Upper lobe of right lung (tissue), 1 donor: ENCODE results near the gene PAPPA2. TPM values are rescaled to one million over a fixed set of nuclear protein-coding genes. Genes with fewer than 3 reads are reported as not detected.

Experiments
- ATAC-seq: fragments of 200-7000 bp; cut with Tn5 transposase; one replicate; pipeline ENCODE4 v1.9.1; 2020; ENCODE audit warnings: mild to moderate bottlenecking, moderate library complexity
- DNase-seq: peaks from one replicate; pipeline ENCODE4 v3.0.0-alpha.2; 2020
- H3K27ac ChIP-seq: fragments of 200-600 bp; one replicate; pipeline ENCODE4 v1.8.0; 2022
- H3K27me3 ChIP-seq: fragments of 200-600 bp; one replicate; pipeline ENCODE4 v1.8.0; 2022; ENCODE audit warnings: mild to moderate bottlenecking
- H3K36me3 ChIP-seq: fragments of 200-600 bp; one replicate; pipeline ENCODE4 v1.8.0; 2022
- H3K4me1 ChIP-seq: fragments of 200-600 bp; one replicate; pipeline ENCODE4 v1.8.0; 2022
- H3K4me3 ChIP-seq: fragments of 200-600 bp; one replicate; pipeline ENCODE4 v1.8.0; 2022; ENCODE audit warnings: mild to moderate bottlenecking
- H3K9me3 ChIP-seq: fragments of 200-600 bp; one replicate; pipeline ENCODE4 v1.8.0; 2022
- CTCF ChIP-seq: fragments of 200-600 bp; IDR thresholded peaks from one replicate; pipeline ENCODE4 v1.8.0; 2022; ENCODE audit warnings: antibody characterized with exemption
- intact Hi-C: fragments of 100-400 bp; cut with DNase I; formaldehyde crosslinking; loops from one replicate; pipeline ENCODE4 v1.11.0; 2022
- total RNA-seq: library from RNA; stranded (reverse); fragmentation: NEBNext Ultra II Directional; extraction: Animal tissue kit (Norgen Biotek cat#: 25700); gene quantifications from one replicate; pipeline ENCODE4 v1.2.1, GENCODE V29; 2021
- donor health status: DM: no; HTN: yes; CAD: no; lungs with severe emphysema.

The PAPPA2 gene
- total RNA-seq, 1 donor from 2014 or later = 0.17 TPM

DNA sequence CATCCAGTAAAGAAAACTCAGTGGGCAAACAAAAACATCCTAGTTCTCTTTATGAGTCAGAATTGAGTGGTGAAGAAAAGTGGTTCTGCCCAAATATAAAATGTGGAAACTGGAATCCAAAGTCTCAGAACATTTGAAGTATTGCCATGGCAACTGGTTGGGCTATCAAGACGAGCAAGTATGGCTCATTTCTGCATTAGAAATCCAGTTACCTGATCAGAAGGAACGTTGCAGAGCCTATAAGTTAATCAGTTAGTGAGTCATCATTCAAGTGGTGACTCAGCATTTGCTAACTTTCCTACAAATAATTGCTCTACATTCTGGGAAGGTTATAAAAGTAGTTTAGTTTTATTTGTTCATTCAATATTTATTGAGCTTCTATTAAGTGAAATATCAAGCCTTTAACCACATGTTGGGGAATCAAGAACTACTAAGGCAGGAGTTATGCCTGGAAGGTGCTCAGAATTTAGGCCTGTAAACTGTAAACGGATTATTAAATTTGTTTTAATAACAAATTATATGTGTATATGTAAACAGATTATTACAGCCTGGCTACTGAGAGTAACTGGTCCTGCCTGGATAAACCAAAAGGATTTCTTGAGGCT is 104.3 kb downstream of the PAPPA2 start:
- no peak overlapping the region for H3K27ac ChIP-seq
- H3K4me1 ChIP-seq = peaks cover 13% of the 10 kb centered on the region
- H3K4me3 ChIP-seq = no peak overlapping the region
- intact Hi-C loops = no loop called here
- no peak for TF ChIP-seq CTCF
- no peaks in the 10 kb centered on the region for H3K36me3 ChIP-seq
- ATAC-seq (no peak), DNase-seq (no peak)
- H3K9me3 ChIP-seq = no peaks in the 10 kb centered on the region
- no peaks in the 10 kb centered on the region for H3K27me3 ChIP-seq

DNA sequence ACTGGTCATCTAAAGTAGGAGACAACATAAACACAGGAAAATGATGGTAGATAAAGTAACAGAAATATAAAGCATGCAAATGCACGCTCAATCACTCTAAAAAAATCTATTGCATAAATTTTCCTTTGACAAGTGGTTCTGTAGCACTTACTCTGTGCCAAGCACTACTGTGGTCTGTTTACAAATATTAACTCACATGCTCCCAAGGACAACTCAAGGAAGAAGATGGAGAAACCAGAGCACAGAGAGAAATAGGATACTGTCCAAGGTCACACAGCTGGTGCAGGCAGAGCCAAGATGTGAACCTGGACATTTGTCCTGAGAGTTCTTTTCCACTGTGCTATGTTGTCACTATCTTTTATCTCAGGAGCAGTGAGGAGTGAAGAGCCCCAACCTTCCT is 105.2 kb downstream of the PAPPA2 start:
- TF ChIP-seq CTCF = no peak
- no peak overlapping the region for H3K27ac ChIP-seq
- peaks cover 13% of the 10 kb centered on the region for H3K4me1 ChIP-seq
- no peak overlapping the region for H3K4me3 ChIP-seq
- intact Hi-C loops = no loop called here
- no peaks in the 10 kb centered on the region for H3K36me3 ChIP-seq
- H3K27me3 ChIP-seq = no peaks in the 10 kb centered on the region
- DNase-seq = no peak
- ATAC-seq = peak; percentile 60
- H3K9me3 ChIP-seq = no peaks in the 10 kb centered on the region

- ATAC-seq = no peak
- Histone ChIP-seq H3K27ac (no peak overlapping the region), H3K4me1 (no peaks in the 10 kb centered on the region), H3K27me3 (no peaks in the 10 kb centered on the region), H3K36me3 (no peaks in the 10 kb centered on the region), H3K9me3 (no peaks in the 10 kb centered on the region), H3K4me3 (no peak overlapping the region)
- intact Hi-C loops = no loop called here
- no peak for DNase-seq
- TF ChIP-seq CTCF = no peak
Measured at GRCh38 chr1:176574756-176575155, 111.8 kb downstream of the PAPPA2 start.

DNA sequence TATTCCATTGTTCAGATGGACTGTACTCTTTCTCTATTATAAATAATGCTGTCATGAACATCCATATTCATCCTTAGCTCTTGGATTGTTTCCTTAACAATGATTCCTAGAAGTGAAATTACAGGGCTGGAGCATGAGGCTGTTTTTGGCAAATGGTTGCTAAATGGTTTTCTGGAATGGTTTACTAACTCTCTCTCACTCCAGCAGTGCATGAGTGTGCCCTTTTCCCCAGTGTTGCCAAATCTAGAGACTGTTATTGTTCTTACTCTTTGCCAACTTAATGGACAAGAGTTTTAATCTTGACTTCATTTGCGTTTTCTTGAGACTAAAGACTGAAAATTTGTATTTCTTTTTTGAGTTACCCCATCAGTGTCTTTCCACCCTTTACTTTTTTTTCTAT is 113.0 kb downstream of the PAPPA2 start:
- TF ChIP-seq CTCF = no peak
- intact Hi-C loops = no loop called here

GRCh38 chr1:176576670-176577069 is 113.7 kb downstream of the PAPPA2 start:
- H3K9me3 ChIP-seq = no peaks in the 10 kb centered on the region

More for the DNA sequence above, 113.0 kb downstream of the PAPPA2 start:
- Histone ChIP-seq H3K4me1 (no peaks in the 10 kb centered on the region), H3K36me3 (no peaks in the 10 kb centered on the region), H3K4me3 (no peak overlapping the region), H3K9me3 (no peaks in the 10 kb centered on the region), H3K27ac (no peak overlapping the region), H3K27me3 (no peaks in the 10 kb centered on the region)
- no peak for ATAC-seq
- no peak for DNase-seq

More at GRCh38 chr1:176576670-176577069, 113.7 kb downstream of the PAPPA2 start:
- H3K27me3 ChIP-seq = no peaks in the 10 kb centered on the region
- no peak for DNase-seq
- intact Hi-C loops = no loop called here
- no peaks in the 10 kb centered on the region for H3K36me3 ChIP-seq
- no peak overlapping the region for H3K4me3 ChIP-seq
- no peak for ATAC-seq
- no peak overlapping the region for H3K27ac ChIP-seq
- no peak for TF ChIP-seq CTCF
- no peaks in the 10 kb centered on the region for H3K4me1 ChIP-seq
